Gastrocnemius medialis (tissue), 4 donors: ENCODE measurements around the gene ZNF853. TPM values are rescaled to one million over a fixed set of nuclear protein-coding genes. Genes with fewer than 3 reads are reported as not detected.

ENCODE experiments used
- ATAC-seq, 2 donors: fragments of 150-250 bp; one replicate each; pipeline ENCODE4 v1.9.1; 2016
- DNase-seq, 2 donors: peaks; one replicate each; pipeline ENCODE4 v3.0.0-alpha.2; 2019
- H3K27ac ChIP-seq, 4 donors: fragments of 200-600 bp; sonication (generic); 1 replicate in 1 of 4; 2 replicates in 3 of 4; pipeline ENCODE4 v1.5.1; 2016 to 2018; ENCODE audit warnings: mild to moderate bottlenecking in 2 of 4, moderate library complexity in 1 of 4
- H3K27me3 ChIP-seq, 3 donors: fragments of 200-600 bp; sonication (generic) in 2 of 3; 1 replicate in 1 of 3; 2 replicates in 2 of 3; pipeline versions ENCODE4 v1.5.1 to v1.6.0; 2016 to 2019; ENCODE audit warnings: mild to moderate bottlenecking in 1 of 3, moderate library complexity in 1 of 3
- H3K36me3 ChIP-seq, 2 donors: fragments of 200-600 bp; sonication (generic) in 1 of 2; one replicate each; pipeline ENCODE4 v1.5.1; 2017 to 2018
- H3K4me1 ChIP-seq, 2 donors: fragments of 200-600 bp; sonication (generic) in 1 of 2; one replicate each; pipeline ENCODE4 v1.5.1; 2016 to 2017; ENCODE audit warnings: mild to moderate bottlenecking in 2 of 2
- H3K4me3 ChIP-seq, 4 donors: fragments of 200-600 bp; sonication (generic) in 3 of 4; 1 replicate in 1 of 4; 2 replicates in 3 of 4; pipeline ENCODE4 v1.5.1; 2016 to 2019; ENCODE audit warnings: mild to moderate bottlenecking in 2 of 4
- H3K9me3 ChIP-seq, 3 donors: fragments of 200-600 bp; sonication (generic) in 2 of 3; 1 replicate in 1 of 3; 2 replicates in 2 of 3; pipeline ENCODE4 v1.5.1; 2016 to 2019
- POLR2A ChIP-seq, 2 donors: fragments of 450-650 bp; IDR thresholded peaks; one replicate each; pipeline ENCODE4 v1.6.1; 2017; ENCODE audit warnings: antibody characterized with exemption in 2 of 2, mild to moderate bottlenecking in 2 of 2, moderate library complexity in 2 of 2
- in situ Hi-C, 4 donors: fragments of 200-750 bp; cut with MboI; loops; one replicate each; pipeline versions ENCODE4 v1.15.0 to v1.8.0; 2017; ENCODE audit warnings: low sequenced_read_pairs in 4 of 4
- intact Hi-C: fragments of 100-400 bp; cut with DNase I; formaldehyde crosslinking; loops from one replicate; pipeline ENCODE4 v1.15.1; 2023; ENCODE audit warnings: low total_unique reads
- total RNA-seq, 4 donors: library from RNA; depleted of rRNA; stranded (reverse); fragments of >200 nt; gene quantifications; one replicate each; pipeline versions ENCODE4 v1.1.0 to v1.2.3, GENCODE V29; 2016
- TF ChIP-seq, protein P1 (sequence below), 5 experiments: fragments of 450-650 bp in 3 of 5; fragments of 200-600 bp in 2 of 5; sonication (generic) in 2 of 5; IDR thresholded peaks in 4 of 5; conservative IDR thresholded peaks in 1 of 5; 1 replicate in 4 of 5; 2 replicates in 1 of 5; pipeline ENCODE4 v1.5.1; 2016 to 2019; ENCODE audit warnings: antibody characterized with exemption in 5 of 5, mild to moderate bottlenecking in 3 of 5, moderate library complexity in 3 of 5

ZNF853 gene
- total RNA-seq, 4 donors from 2014 or later: 9.5 to 21.6 (median 13.0) TPM

DNA sequence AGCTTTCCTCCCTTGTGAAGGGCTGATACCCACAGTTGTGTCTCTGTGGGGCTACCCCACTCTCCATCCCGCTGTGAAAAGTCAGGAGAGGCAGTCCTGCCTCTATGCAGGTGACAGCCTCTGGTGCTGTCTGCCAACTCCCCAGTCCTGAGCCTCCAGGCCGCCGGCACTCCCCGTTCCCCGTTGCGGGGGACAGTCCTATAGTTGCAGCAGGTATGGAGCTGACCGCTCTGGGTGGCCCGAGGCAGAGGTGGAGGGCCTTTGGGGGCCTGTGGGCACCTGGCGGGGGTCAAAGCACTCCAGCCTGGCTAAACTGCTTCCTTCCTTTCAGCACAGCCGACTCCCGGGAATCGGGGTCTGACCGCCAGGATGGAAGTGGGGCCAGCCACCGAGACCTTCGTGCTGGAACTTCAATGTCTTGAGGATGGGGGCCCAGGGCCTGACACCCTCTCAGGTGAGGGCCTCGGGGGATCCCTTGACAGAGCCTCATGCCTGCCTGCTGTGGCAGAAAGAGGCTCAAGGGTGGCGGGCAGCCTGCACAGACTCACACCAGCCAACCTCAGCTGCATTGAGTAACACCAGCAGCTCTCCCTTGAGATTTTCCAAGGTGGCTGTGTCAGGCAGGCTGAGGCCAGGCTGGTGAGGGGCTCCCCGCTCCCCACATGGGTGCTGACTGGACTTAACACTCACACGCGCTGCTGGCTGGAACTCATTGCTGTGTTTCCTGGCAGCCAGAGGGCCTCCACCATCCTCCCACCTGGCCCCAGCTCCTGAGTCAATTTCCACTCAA is 1.6 kb downstream of the ZNF853 start:
- Histone ChIP-seq H3K4me3 (no peak overlapping the region), H3K4me1 (peaks cover 4 to 5% of the 10 kb centered on the region in 2 donors), H3K9me3 (no peaks in the 10 kb centered on the region), H3K27ac (no peak overlapping the region), H3K27me3 (no peaks in the 10 kb centered on the region), H3K36me3 (peaks cover 0 to 11% of the 10 kb centered on the region in 2 donors)
- no peak for ATAC-seq
- intact Hi-C loops (no loop called here), in situ Hi-C loops (no loop called here)
- no peak for DNase-seq
- TF ChIP-seq POLR2A (IDR thresholded peaks at IDR 0.05): no peak
- TF ChIP-seq, protein P1, sequence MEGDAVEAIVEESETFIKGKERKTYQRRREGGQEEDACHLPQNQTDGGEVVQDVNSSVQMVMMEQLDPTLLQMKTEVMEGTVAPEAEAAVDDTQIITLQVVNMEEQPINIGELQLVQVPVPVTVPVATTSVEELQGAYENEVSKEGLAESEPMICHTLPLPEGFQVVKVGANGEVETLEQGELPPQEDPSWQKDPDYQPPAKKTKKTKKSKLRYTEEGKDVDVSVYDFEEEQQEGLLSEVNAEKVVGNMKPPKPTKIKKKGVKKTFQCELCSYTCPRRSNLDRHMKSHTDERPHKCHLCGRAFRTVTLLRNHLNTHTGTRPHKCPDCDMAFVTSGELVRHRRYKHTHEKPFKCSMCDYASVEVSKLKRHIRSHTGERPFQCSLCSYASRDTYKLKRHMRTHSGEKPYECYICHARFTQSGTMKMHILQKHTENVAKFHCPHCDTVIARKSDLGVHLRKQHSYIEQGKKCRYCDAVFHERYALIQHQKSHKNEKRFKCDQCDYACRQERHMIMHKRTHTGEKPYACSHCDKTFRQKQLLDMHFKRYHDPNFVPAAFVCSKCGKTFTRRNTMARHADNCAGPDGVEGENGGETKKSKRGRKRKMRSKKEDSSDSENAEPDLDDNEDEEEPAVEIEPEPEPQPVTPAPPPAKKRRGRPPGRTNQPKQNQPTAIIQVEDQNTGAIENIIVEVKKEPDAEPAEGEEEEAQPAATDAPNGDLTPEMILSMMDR (IDR thresholded peaks at IDR 0.05 in 4 of 5, conservative IDR thresholded peaks at IDR 0.05 in 1 of 5): no peak

DNA sequence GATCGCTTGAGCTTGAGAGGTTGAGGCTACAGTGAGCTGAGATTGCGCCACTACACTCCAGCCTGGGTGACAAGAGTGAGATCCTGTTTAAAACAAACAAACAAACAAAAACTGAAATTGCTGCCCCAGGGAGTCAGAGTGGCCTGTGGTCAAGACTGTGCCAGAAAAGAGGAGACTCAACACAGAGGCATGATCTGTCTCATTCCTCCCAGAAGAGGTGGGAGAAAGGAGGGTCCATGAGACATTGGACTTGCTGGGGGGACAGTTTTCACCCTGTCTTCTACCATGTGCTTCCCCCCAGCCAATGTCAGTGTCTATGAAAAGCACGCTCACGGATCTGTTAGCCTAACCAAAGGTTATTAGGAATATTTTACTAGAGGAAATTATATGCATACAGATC is 3.2 kb downstream of the ZNF853 start:
- Histone ChIP-seq H3K27me3 (no peaks in the 10 kb centered on the region), H3K36me3 (peaks cover 0 to 11% of the 10 kb centered on the region in 2 donors), H3K9me3 (no peaks in the 10 kb centered on the region), H3K4me1 (peaks cover 4 to 5% of the 10 kb centered on the region in 2 donors), H3K4me3 (no peak overlapping the region), H3K27ac (no peak overlapping the region)
- TF ChIP-seq, protein P1 (IDR thresholded peaks at IDR 0.05 in 4 of 5, conservative IDR thresholded peaks at IDR 0.05 in 1 of 5): no peak
- no peak for TF ChIP-seq POLR2A (IDR thresholded peaks at IDR 0.05)
- ATAC-seq: no peak
- intact Hi-C loops: no loop called here
- in situ Hi-C loops: no loop called here
- no peak for DNase-seq

DNA sequence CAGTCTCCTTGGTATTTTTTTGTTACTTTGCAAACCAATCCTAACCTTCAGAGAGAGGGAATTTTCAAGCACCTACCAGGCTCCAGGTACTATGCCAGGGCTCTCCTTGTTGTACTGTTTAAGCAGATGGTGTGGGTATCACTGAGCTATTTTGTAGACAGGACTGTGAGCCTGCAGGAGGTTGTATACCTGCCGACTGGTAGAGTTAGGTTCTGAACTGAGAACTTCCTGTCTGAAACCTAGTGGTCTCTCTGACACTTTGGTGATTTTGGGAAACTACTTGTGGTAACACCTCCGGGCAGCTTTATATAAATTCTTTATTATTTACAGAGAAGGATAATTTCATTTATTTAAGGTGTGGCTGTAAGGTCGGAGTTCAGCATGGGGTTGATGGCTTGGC is 4.6 kb downstream of the ZNF853 start:
- H3K36me3 ChIP-seq: peaks cover 0 to 11% of the 10 kb centered on the region in 2 donors
- ATAC-seq (no peak), DNase-seq (no peak)
- no peak for TF ChIP-seq POLR2A (IDR thresholded peaks at IDR 0.05)
- TF ChIP-seq, protein P1 (IDR thresholded peaks at IDR 0.05 in 4 of 5, conservative IDR thresholded peaks at IDR 0.05 in 1 of 5): no peak
- intact Hi-C loops (no loop called here), in situ Hi-C loops (no loop called here)
- no peak overlapping the region for H3K27ac ChIP-seq
- no peaks in the 10 kb centered on the region for H3K9me3 ChIP-seq
- H3K4me1 ChIP-seq: peaks cover 4 to 5% of the 10 kb centered on the region in 2 donors
- no peaks in the 10 kb centered on the region for H3K27me3 ChIP-seq
- H3K4me3 ChIP-seq: no peak overlapping the region

DNA sequence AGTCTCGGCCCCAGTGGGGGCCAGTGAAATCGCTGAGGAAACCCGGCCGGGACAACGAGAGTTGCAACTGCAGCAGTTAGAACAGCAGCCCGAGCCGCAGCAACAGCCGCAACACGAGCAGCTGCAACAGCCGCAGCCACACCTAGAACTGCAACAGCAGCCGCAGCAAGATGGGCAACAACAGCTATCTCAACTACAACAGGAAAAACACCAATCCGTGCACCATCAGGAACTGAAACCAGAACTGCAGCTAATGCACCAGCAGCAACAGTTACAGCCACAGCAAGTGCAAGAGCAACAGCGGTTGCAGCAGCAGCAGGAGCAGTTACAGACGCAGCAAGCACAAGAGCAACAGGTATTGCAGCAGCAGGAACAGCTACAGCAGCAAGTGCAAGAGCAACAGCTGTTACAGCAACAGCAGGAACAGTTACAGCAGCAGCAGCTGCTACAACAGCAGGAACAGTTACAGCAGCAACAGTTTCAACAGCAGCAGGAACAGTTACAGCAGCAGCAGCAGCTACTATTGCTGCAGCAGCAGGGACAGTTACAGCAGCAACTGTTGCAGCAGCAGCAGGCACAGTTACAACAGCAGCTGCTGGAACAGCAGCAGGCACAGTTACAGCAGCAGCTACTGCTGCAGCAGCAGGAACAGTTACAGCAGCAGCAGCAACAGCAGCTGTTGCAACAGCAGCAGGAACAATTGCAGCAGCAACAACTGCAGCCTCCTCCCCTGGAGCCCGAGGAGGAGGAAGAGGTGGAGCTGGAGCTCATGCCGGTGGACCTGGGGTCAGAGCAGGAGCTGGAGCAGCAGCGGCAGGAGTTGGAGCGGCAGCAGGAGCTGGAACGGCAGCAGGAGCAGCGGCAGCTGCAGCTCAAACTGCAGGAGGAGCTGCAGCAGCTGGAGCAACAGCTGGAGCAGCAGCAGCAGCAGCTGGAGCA is 6.1 kb downstream of the ZNF853 start:
- Histone ChIP-seq H3K4me3 (no peak overlapping the region), H3K4me1 (no peaks in the 10 kb centered on the region), H3K9me3 (no peaks in the 10 kb centered on the region), H3K36me3 (peaks cover 0 to 11% of the 10 kb centered on the region in 2 donors), H3K27ac (no peak overlapping the region), H3K27me3 (no peaks in the 10 kb centered on the region)
- DNase-seq: no peak
- TF ChIP-seq, protein P1 (IDR thresholded peaks at IDR 0.05 in 4 of 5, conservative IDR thresholded peaks at IDR 0.05 in 1 of 5): no peak
- no peak for TF ChIP-seq POLR2A (IDR thresholded peaks at IDR 0.05)
- intact Hi-C loops: no loop called here
- in situ Hi-C loops: no loop called here
- ATAC-seq: no peak
